Measurements from ENCODE around the gene HIPK4.

Gene HIPK4

GRCh38 chr19:40365613-40366401 lies 24.2 kb downstream of the HIPK4 start:
- peak; percentile 41 to 56 for DNase-seq

DNA sequence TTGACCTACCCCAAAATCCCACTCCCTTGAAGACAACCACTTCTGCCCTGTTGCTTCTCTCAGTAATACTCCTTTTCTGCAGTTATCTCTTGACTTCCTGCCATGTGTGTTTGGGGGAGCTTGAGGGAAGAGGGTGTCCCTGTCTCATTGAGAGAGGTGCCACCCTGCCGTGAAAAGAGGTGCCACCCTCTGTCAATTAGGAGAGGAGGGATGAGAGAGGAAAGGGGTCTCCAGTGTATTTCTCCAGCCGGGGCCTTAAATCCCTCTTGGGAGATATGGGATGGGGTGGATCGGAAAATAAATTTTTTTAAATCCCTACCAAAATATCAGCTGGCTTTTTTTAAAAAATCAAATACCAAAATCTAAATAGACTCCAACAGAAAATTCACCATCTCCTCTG lies 25.0 kb downstream of the HIPK4 start:
- DNase-seq, result no peak

DNA sequence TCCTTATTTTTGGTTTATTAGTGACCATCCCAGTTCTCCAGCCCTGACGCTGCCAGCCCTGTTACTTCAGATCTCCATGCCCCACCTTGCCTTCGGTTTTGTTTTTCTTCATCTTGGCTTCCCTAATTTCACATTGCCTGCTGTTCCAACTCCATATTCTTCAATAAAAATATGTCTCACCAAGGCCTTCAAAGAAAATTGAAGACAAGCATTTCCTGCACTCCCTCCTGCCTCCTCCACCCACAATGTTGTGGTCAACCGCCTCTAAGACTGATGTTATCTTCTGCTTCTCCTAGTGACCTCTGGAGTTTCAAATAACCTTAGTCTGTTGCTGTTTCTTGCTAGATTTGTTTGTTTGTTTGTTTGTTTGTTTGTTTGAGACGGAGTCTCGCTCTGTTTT lies 26.9 kb downstream of the HIPK4 start:
- peak in 1 of 2 donors; percentile 9 for DNase-seq

DNA sequence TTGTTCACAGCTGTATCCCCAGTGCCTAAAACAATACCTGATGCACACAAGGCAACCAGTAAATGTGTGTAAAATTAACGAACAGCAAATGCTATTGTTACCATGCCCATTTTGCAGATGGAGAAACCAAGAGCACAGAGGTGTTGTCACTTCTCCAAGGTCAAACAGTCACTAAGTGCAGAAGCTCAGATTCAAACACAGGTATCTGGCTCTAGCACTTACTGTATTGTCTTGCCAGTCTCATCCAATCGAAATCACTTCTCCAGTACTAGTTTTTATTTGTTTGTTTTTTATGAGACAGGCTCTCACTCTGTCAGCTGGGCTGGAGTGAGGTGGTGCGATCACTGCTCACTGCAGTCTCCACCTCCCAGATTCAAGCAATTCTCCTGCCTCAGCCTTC lies 27.8 kb downstream of the HIPK4 start:
- DNase-seq, result no peak

- DNase-seq, result peak in 1 of 2 donors; percentile 15
These were observed 29.2 kb downstream of the HIPK4 start for GRCh38 chr19:40360708-40361241.

DNA sequence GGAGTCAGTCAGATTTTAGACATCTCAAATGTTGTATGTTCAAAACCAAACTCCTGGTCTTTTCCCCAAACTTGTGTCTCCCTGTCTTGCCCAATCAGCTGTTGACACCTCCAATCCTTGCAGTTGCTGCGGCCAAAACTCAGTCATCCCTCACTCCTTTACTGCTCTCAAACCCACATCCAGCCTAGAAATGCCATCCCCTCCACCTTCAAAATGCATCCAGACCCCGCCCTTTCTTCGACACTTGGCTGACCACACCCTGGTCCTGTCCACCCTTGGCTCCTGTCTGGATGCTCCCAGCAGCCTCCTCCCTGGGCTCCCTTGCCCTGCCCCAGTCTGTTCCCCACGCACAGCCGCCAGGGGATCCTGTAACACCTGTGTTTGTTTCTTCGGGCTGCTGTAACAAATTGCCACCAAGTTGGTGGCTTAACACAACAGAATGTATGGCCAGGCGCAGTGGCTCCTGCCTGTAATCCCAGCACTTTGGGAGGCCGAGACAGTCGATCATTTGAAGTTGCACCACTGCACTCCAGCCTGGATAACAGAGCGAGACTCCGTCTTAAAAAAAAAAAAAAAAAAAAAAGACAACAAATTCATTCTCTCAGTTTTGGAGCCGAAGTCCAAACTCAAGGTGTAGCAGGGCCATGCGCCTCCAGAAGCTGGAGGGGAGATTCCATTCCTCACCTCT lies 29.8 kb downstream of the HIPK4 start:
- DNase-seq, result no peak

DNA sequence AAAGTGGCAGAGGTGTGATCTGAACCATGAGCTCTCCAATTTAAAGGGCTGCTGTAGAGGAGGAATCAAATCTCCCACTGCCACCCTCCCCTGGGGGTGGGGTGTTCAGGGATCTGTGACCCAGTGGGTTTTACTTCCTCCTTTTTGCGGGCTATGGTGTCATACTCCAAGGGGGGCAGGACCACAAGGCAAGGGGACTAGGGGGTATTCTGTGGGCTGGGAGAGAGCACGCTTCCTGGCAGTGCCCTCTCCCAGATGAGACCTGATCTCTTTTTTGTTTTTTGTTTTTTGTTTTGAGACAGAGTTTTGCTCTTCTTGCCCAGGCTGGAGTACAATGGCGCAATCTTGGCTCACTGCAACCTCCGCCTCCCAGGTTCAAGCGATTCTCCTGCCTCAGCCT lies 31.2 kb downstream of the HIPK4 start:
- peak; percentile 11 to 57 for DNase-seq

GRCh38 chr19:40357640-40358039 lies 32.3 kb downstream of the HIPK4 start:
- no peak for DNase-seq

- no peak for DNase-seq
These were observed 33.0 kb downstream of the HIPK4 start for GRCh38 chr19:40356681-40357595.

DNA sequence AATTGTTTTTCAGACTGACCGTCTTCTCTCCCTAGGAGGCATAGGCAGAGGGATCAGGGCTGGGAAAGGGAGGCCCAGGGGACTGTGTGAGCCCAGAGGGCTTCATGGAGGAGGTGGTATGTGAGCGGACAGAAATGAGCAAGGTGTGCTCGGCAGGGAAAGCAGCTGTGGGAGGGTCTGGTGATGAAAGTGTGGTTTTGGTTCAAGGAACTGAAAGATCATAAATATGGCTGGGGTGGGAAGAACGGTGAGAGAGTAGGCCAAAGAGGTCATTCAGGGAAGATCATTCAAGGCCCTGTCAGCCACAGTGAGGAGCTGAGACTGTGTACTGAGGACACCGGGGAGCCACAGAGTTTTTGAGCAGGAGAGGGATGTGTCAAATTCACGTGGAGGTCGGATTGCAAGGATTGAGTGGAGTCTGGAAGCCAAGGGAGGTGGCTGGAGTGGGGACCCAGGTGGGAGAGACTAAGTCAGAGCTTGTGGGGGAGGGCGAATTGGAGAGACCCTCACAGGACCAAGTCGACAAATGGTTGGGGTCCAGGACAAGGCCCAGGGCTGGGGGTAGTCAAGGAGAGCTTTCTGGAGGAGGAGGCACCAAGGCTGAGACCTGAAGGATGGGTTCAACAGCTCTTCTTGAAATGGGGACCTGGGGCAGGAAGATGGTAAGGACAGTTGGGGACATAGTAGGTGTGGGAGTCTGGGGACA lies 33.9 kb downstream of the HIPK4 start:
- no peak for DNase-seq

DNA sequence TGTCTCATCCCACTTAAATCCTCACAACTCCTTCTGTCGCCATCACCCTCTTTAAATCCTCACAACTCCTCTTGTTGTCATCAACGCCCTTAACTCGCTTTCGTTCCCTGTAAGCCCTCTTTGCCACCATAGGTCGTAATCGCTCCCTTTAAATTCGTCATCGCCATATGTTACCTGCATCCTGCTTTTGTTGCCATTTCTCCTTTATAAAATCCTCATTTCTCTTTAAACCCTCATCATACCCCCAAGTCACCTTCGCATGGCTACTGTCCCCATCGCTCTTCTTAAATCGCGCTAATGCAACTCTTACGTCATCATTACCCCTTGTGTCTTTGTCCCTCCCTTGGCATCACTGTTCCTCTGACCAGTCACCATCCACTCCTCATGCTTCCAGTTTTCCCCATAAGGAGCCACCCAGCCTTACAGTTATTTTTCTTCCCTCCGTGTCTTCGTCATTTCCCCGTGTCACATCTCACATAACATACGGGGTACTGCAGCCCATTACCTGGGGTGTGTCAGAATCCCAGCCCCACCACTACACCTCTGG lies 40.9 kb downstream of the HIPK4 start:
- peak; percentile 7 to 16 for DNase-seq

DNA sequence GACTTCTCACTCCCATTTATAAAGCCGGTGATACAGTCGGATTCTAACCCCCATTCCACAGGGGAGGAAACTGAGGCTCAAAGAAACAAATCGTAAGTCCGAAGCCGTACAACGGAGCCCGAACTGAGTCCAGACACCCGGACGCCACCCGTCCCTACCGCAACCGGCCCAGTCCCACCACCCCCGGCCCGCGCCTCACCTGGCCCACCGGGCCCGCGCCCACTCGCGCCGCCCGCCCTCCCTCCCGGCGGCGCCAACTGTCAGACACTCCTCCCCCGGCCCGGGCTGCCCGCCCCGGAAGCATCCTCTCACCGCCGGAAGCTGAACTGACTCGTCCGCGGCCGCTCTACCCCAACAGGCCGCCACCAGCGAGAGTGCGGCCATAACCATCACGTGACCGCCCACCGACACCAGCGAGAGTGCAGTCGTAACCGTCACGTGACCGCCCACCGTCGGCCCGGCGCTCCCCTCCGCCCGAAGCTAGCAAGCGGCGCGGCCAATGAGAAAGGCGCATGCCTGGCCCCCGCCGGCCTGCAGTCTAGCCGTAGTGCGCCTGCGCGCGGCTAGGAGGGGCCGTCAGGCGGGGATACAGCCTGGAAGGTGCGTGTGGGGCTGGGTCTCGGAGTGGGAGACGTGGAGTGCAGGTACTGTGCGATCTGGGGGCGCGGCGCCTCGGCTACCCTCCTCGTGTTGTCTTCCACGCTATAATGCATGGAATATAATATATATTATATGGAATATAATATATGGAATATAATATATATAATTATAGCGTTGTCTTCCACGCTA lies 41.7 kb downstream of the HIPK4 start, which contains the start of the genes C19orf47 and PLD3:
Gene C19orf47 (minus strand): TSS at position 273 of the 789 bp plus-strand sequence. CDS start 6,540 bp downstream, outside the sequence.
Gene PLD3 (plus strand): TSS at position 571 of the 789 bp plus-strand sequence. CDS start 17,789 bp downstream, outside the sequence.
- peak; percentile 99 to 100 for DNase-seq

DNA sequence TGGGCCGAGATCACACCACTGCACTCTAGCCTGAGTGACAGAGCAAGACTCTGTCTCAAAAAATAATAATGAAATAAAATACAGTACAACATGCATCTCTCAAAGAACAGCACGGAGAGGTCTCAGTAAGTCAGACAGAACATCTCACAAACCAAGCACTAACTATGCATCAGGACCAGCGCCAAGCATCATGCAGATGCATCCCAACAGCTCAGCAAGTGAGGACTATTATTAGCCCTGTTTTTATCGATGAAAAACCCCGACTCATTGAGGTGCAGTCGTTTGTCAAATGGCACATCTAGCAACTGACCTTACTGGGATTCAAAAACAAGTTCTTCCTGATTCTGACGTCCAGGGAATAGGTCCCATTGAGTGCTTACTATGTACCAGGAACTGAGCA lies 45.6 kb downstream of the HIPK4 start:
- DNase-seq, result no peak

DNA sequence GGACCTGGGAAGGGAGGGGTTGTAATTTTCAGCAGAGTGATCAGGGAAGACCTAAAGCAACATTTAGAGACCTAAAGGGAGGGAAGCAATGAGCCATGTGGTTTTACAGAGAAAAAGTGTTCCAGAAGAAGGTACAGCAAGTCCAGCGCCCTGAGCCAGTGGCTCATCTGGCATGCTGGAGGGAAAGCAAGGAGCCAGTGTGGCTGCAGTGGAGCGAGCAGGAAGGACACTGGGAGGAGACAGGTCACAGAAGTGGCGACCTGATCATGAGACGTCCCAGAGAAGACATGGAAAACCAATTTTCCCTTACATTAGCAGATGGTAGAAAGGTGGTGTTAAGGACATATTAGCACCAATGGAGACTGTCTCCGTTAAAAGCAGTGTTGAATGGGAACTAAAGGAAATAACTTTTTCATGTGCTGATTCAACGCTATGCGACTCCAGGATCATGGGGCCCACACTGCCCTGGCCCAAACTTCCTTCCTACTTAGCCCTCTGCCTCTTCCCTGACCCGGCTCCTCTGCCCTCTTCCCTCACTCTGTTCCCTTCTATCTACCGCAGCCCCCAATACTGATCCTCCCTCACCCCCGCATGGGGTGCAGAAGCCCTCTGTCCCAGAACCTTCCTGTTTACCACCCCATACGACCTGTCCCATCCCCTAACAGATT lies 47.2 kb downstream of the HIPK4 start:
- DNase-seq, result no peak

GRCh38 chr19:40341601-40342482 lies 48.1 kb downstream of the HIPK4 start:
- no peak for DNase-seq

- no peak for DNase-seq
These were observed 50.8 kb downstream of the HIPK4 start for GRCh38 chr19:40339018-40339728.

DNA sequence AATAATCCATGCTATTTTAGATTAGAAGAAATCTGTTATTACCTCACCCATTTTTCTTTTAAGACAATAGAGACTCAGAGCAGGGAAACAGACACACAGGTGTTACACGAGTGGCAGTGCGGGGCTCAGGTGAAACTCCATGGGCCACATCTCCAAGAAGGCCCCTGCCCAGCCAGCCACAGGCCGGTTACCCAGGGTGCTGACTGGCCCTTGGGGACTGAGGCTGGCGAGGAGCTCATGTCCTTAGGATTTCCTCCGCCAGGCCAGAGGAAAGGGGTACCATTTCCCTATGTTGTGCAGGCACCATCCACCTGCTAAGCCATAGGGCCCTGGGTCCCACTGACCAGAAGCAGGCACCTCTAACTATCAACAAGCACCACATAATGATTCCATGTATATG lies 52.4 kb downstream of the HIPK4 start:
- no peak for DNase-seq

DNA sequence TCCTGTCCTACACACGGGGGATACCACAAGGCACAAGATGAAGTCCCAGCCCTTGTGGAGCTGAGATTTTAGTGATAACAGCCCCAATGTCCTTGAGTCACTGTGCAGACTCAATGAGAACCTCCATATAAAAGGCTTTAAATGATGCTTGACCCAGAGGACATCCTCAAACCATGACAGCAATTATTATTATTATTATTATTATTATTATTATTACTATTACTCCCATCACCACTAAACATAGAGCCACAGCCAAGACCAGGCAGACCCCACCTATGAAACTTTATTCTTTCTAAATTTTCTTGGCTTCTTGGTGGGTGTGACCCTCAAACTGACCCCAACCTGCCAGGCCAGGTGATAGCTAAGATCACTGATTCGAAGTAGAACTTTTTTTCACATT lies 52.9 kb downstream of the HIPK4 start:
- DNase-seq, result no peak

DNA sequence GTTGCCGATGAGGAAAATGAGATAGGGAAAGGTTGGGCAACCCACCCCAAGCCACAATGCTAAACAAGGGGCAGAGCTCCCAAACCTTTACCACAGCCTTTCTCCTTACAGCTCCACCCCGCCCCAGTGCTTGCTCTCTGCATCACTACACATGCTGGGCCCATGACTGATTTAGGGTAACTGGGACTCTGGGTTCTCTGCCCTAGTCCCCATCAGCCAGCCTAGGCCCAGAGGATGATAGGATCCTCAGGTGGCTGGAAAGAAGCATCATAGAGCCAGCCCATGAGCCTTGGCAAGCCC lies 53.4 kb downstream of the HIPK4 start:
- no peak for DNase-seq

Measured in CD4-positive, alpha-beta T cell treated with Interferon alpha-2 for 1 hour (primary cell).